ENCODE data around the gene POLG.

GRCh38 chr15:89320200-89320599 is 14.4 kb downstream of the POLG start:
- TF ChIP-seq GATA3 (IDR thresholded peaks at IDR 0.05; ENCODE audit: low read depth, low read length) (no peak), GATA2 (IDR thresholded peaks at IDR 0.05; ENCODE audit: low read depth, low read length) (no peak)
